ENCODE data around the gene MYL9. TPM values are rescaled to one million over a fixed set of nuclear protein-coding genes. Genes with fewer than 3 reads are reported as not detected.

MYL9 gene
- total RNA-seq, 1 experiment from 2014 or later: 25.0 TPM

Other genes with a start within 250 kb of the MYL9 start
- 60.5 and 62.8 TPM in 2 replicates for gene DLGAP4, start 235.2 kb upstream of the MYL9 start, total RNA-seq (2014; rRNA removed; shearing (Covaris generic))
- 46.9 and 53.4 TPM in 2 replicates for gene TGIF2, start 32.1 kb downstream of the MYL9 start, total RNA-seq (2014; rRNA removed; shearing (Covaris generic))
- gene RAB5IF, start 64.3 kb downstream of the MYL9 start, total RNA-seq (2014; rRNA removed; shearing (Covaris generic)): 104 and 117 TPM in 2 replicates
- gene SLA2, start 104.7 kb downstream of the MYL9 start, total RNA-seq (2014; rRNA removed; shearing (Covaris generic)): 0.14 and 0.33 TPM in 2 replicates
- 23.2 and 24.1 TPM in 2 replicates for gene NDRG3, start 204.6 kb downstream of the MYL9 start, total RNA-seq (2014; rRNA removed; shearing (Covaris generic))
- gene DSN1, start 232.2 kb downstream of the MYL9 start, total RNA-seq (2014; rRNA removed; shearing (Covaris generic)): 36.7 and 44.3 TPM in 2 replicates

Data from H7 (cell line).